HG03108 (cell line): Measurements from ENCODE around the gene NAT14.
"Not testable (repeated sequence)": the region's sequence is repeated elsewhere in the genome, so short reads cannot be mapped to it uniquely, and the experiment has no call there.

ENCODE experiments used
- ATAC-seq: cut with Tn5 transposase; IDR thresholded peaks from one replicate; pipeline ENCODE4 v1.9.1; 2021; ENCODE audit warnings: moderate library complexity; ENCODE audit not compliant: unreplicated experiment

NAT14 gene

GRCh38 chr19:55534280-55534679 is 49.3 kb downstream of the NAT14 start:
- not testable (repeated sequence) for ATAC-seq

GRCh38 chr19:55535173-55535964 is 50.4 kb downstream of the NAT14 start:
- no peak for ATAC-seq

GRCh38 chr19:55535965-55536350 is 51.0 kb downstream of the NAT14 start:
- no peak for ATAC-seq

- ATAC-seq, result no peak
Measured at GRCh38 chr19:55536366-55536765, 51.4 kb downstream of the NAT14 start.
